Heart left ventricle (tissue), 16 donors: ENCODE results near the gene PYGB. TPM values are rescaled to one million over a fixed set of nuclear protein-coding genes. Genes with fewer than 3 reads are reported as not detected.
"Not testable (repeated sequence)": the region's sequence is repeated elsewhere in the genome, so short reads cannot be mapped to it uniquely, and the experiment has no call there.

ENCODE experiments used
- ATAC-seq, 4 donors: fragments of 200-7000 bp; cut with Tn5 transposase; one replicate each; pipeline ENCODE4 v1.9.1; 2020 to 2022; ENCODE audit warnings: moderate library complexity in 4 of 4, mild to moderate bottlenecking in 3 of 4, moderate number of reproducible peaks in 1 of 4
- DNase-seq, 5 donors: peaks; one replicate each; pipeline ENCODE4 v3.0.0-alpha.2; 2020
- H3K27ac ChIP-seq, 12 donors: fragments of 200-600 bp; sonication (generic) in 4 of 12; one replicate each; pipeline versions ENCODE4 v1.5.0 to v1.8.0; 2016 to 2022; ENCODE audit warnings: mild to moderate bottlenecking in 2 of 12
- H3K27me3 ChIP-seq, 9 donors: fragments of 200-600 bp; sonication (generic) in 2 of 9; one replicate each; pipeline versions ENCODE4 v1.5.1 to v1.8.0; 2016 to 2022; ENCODE audit warnings: mild to moderate bottlenecking in 3 of 9
- H3K36me3 ChIP-seq, 9 donors: fragments of 200-600 bp; sonication (generic) in 2 of 9; one replicate each; pipeline versions ENCODE4 v1.5.0 to v1.8.0; 2018 to 2022; ENCODE audit warnings: mild to moderate bottlenecking in 2 of 9
- H3K4me1 ChIP-seq, 12 donors: fragments of 200-600 bp; sonication (generic) in 4 of 12; one replicate each; pipeline versions ENCODE4 v1.5.0 to v1.8.0; 2016 to 2022; ENCODE audit warnings: mild to moderate bottlenecking in 3 of 12
- H3K4me3 ChIP-seq, 12 donors: fragments of 200-600 bp; sonication (generic) in 4 of 12; one replicate each; pipeline versions ENCODE4 v1.5.0 to v1.8.0; 2017 to 2022; ENCODE audit warnings: mild to moderate bottlenecking in 9 of 12, moderate library complexity in 4 of 12
- H3K9me3 ChIP-seq, 12 donors: fragments of 200-600 bp; sonication (generic) in 4 of 12; one replicate each; pipeline versions ENCODE4 v1.5.0 to v1.8.0; 2016 to 2022; ENCODE audit warnings: mild to moderate bottlenecking in 1 of 12
- CTCF ChIP-seq, 12 donors: fragments of 200-600 bp; sonication (generic) in 4 of 12; IDR thresholded peaks; one replicate each; pipeline versions ENCODE4 v1.5.0 to v1.8.0; 2018 to 2022; ENCODE audit warnings: antibody characterized with exemption in 12 of 12, mild to moderate bottlenecking in 5 of 12
- POLR2A ChIP-seq, 2 donors: fragments of 450-650 bp; IDR thresholded peaks; one replicate each; pipeline ENCODE4 v1.6.1; 2017; ENCODE audit warnings: antibody characterized with exemption in 2 of 2, mild to moderate bottlenecking in 2 of 2, moderate library complexity in 2 of 2
- WGBS, 4 donors: extraction: QIAGEN DNeasy Blood & Tissue Kit in 2 of 4; methylation state at CpG; one replicate each; pipeline versions ENCODE4 v1.1.5 to v1.1.7; 2013 to 2018; 5-methylcytosine and 5-hydroxymethylcytosine counted together
- intact Hi-C, 10 donors: fragments of 100-400 bp; cut with DNase I; formaldehyde crosslinking; loops; one replicate each; pipeline versions ENCODE4 v1.11.1 to v1.14.2; 2022
- polyA plus RNA-seq, 2 donors: library from polyadenylated mRNA; stranded (reverse); fragments of 200-250 nt; gene quantifications; one replicate each; pipeline ENCODE4 v1.2.3, GENCODE V29; 2013
- total RNA-seq, 9 donors: library from RNA; depleted of rRNA in 2 of 9; stranded (reverse); fragments of >200 nt in 2 of 9; fragmentation: NEBNext Ultra II Directional in 3 of 9; extraction: Animal tissue kit (Norgen Biotek cat#: 25700) in 3 of 9; gene quantifications; one replicate each; pipeline versions ENCODE4 v1.1.0 to v1.2.4, GENCODE V29; 2016 to 2023
- donor health status: ischemic (EF 13 %, LVEDD 7.1; RV severe dilation, severe dysfunction).
- donor health status: healthy with polysubstance abuse.
- donor health status: DM: no; HTN: yes; CAD: no.
- donor health status: DM: no; HTN: no; CAD: no.
- donor health status: ischemic (EF 25% LVEDD 6.9; RV normal size, moderate dysfunction).
- donor health status: ischemic (EF 25% LVEDD 5.7; RV mildly dilated, moderate dysfunction).
- donor health status: healthy.
- donor health status: DM: yes; HTN: yes; CAD: no.
- donor health status: ischemic (EF 35%, LVEDD 5.7; RV mildly dilated, moderate dysfunction).
- donor health status: nonischemic (EF 11% LVEDD 7.7; RV severe dilation, severe dysfunction).
- donor health status: DM: yes; HTN: yes; CAD: no.
- donor health status: PGD.
- donor health status: ischemic (EF 29% LVEDD 5.4; RV normal size, mild dysfunction).
- donor health status: nonischemic (EF 23%, LVEDD 6.1; RV moderate dilation, normal function).

The PYGB gene
- total and polyA plus RNA-seq, 11 donors: 144 to 450 (median 232) TPM

- DNase-seq: no peak
- H3K9me3 ChIP-seq: no peaks in the 10 kb centered on the region
- peak in 1 of 4 donors; percentile 2 for ATAC-seq
- H3K4me3 ChIP-seq: no peak overlapping the region
- peak overlapping the region in 4 of 12 donors; percentile 0 to 96 (median 55) for H3K27ac ChIP-seq
- 63 to 85% (median 71%) methylated on average over 4 of the region's 4 CpGs for WGBS, 4 donors
- intact Hi-C loops: loop anchor here in 1 of 10 donors (2.0 kb wide), 1 partner anchor 16 kb away; no protein-coding TSS in a partner anchor
- TF ChIP-seq CTCF (IDR thresholded peaks at IDR 0.05) (no peak), POLR2A (IDR thresholded peaks at IDR 0.05) (no peak)
- H3K27me3 ChIP-seq: no peaks in the 10 kb centered on the region
- H3K36me3 ChIP-seq: peaks cover 0 to 44% (median 30%) of the 10 kb centered on the region in 9 donors
- peaks cover 0 to 51% (median 32%) of the 10 kb centered on the region in 12 donors for H3K4me1 ChIP-seq
These were observed 10.9 kb downstream of the PYGB start for GRCh38 chr20:25258828-25259227.

- peak overlapping the region in 3 of 12 donors; percentile 15 to 95 (median 33) for H3K27ac ChIP-seq
- 83 to 94% (median 93%) methylated on average over 12 of the region's 12 CpGs for WGBS, 4 donors
- H3K4me3 ChIP-seq: no peak overlapping the region
- H3K9me3 ChIP-seq: peaks cover 0 to 3% (median 0%) of the 10 kb centered on the region in 12 donors
- peaks cover 0 to 44% (median 33%) of the 10 kb centered on the region in 9 donors for H3K36me3 ChIP-seq
- DNase-seq: no peak
- ATAC-seq: no peak
- intact Hi-C loops: loop anchor here in 1 of 10 donors (2.0 kb wide), 1 partner anchor 15 kb away; no protein-coding TSS in a partner anchor
- H3K4me1 ChIP-seq: peaks cover 0 to 50% (median 27%) of the 10 kb centered on the region in 12 donors
- no peak for TF ChIP-seq CTCF (IDR thresholded peaks at IDR 0.05)
- TF ChIP-seq POLR2A (IDR thresholded peaks at IDR 0.05): no peak
- no peaks in the 10 kb centered on the region for H3K27me3 ChIP-seq
These were observed 11.5 kb downstream of the PYGB start for GRCh38 chr20:25259358-25259757.

GRCh38 chr20:25259788-25260254 is 11.9 kb downstream of the PYGB start:
- H3K27me3 ChIP-seq: no peaks in the 10 kb centered on the region
- 79 to 89% (median 82%) methylated on average over 9 of the region's 9 CpGs for WGBS, 4 donors
- peak overlapping the region in 3 of 12 donors; percentile 18 to 47 (median 33) for H3K27ac ChIP-seq
- H3K36me3 ChIP-seq: peaks cover 0 to 43% (median 33%) of the 10 kb centered on the region in 9 donors
- ATAC-seq: no peak
- TF ChIP-seq CTCF (IDR thresholded peaks at IDR 0.05) (no peak), POLR2A (IDR thresholded peaks at IDR 0.05) (no peak)
- DNase-seq: no peak
- peaks cover 0 to 47% (median 25%) of the 10 kb centered on the region in 12 donors for H3K4me1 ChIP-seq
- H3K9me3 ChIP-seq: peaks cover 0 to 8% (median 0%) of the 10 kb centered on the region in 12 donors
- intact Hi-C loops: loop anchor here in 1 of 10 donors (2.0 kb wide), 1 partner anchor 15 kb away; no protein-coding TSS in a partner anchor
- H3K4me3 ChIP-seq: no peak overlapping the region

- DNase-seq, ATAC-seq, H3K27me3 ChIP-seq, H3K27ac ChIP-seq, intact Hi-C loops, H3K4me3 ChIP-seq: not testable (repeated sequence)
- peaks cover 0 to 41% (median 16%) of the 10 kb centered on the region in 12 donors for H3K4me1 ChIP-seq
- peaks cover 0 to 10% (median 0%) of the 10 kb centered on the region in 12 donors for H3K9me3 ChIP-seq
- peaks cover 0 to 52% (median 33%) of the 10 kb centered on the region in 9 donors for H3K36me3 ChIP-seq
- WGBS, 4 donors: 84 to 89% (median 87%) methylated on average over 15 to 16 of the region's 16 CpGs
These were observed 13.0 kb downstream of the PYGB start for GRCh38 chr20:25260770-25261437.
